DMS79 treated with DMSO at 0.1 percent for 48 hours (cell line): ENCODE measurements around the gene LRMDA.
A peak's percentile ranks its signal among the peaks of the same experiment; 100 is the strongest.
"Not testable (repeated sequence)": the region's sequence is repeated elsewhere in the genome, so short reads cannot be mapped to it uniquely, and the experiment has no call there.

Experiments
- DNase-seq: peaks from one replicate; lab custom pipeline; 2025; lab: John Stamatoyannopoulos, UW

The LRMDA gene

DNA sequence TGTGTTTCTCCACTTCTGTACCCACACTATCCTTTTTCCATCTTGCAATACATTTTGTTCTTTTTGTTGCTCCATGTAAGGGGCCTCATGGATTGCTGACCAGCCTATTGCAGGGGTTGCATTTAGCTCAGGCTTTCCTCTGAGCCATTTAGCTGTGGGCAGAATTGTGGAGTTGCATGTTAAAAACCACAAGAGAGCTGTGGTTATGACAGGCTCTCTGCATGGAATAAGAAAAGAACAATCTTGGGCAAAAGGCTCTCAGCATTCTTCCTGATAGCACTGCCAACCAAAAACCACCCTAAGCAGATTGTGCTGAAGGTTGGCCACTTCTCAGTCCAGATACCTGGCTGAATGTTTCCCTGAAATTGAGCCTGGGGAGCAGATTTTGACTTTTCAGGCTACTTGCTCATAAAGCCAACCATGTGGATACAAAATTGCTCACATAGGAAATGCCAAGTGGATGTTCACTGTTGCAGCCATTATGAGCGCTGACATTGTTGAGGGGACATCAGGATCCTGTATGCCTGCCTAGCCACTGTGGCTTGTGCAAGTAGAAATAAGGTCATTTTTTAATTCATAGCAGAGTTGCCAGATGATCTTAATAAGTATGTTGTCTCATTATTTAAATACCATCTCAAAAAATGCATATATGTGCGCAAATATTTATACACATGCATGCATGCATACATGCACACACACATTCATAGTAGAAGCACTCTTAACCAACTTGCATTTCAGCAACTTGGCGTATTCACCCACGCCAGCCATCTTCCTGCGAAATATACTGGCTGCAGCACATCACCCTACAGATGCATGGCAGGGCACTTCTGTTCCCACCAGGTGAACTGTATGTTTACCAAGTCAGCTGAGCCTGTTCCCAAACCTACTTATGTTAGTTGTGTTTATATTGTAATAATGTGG is 695.4 kb downstream of the LRMDA start:
- DNase-seq, result peak; percentile 34

DNA sequence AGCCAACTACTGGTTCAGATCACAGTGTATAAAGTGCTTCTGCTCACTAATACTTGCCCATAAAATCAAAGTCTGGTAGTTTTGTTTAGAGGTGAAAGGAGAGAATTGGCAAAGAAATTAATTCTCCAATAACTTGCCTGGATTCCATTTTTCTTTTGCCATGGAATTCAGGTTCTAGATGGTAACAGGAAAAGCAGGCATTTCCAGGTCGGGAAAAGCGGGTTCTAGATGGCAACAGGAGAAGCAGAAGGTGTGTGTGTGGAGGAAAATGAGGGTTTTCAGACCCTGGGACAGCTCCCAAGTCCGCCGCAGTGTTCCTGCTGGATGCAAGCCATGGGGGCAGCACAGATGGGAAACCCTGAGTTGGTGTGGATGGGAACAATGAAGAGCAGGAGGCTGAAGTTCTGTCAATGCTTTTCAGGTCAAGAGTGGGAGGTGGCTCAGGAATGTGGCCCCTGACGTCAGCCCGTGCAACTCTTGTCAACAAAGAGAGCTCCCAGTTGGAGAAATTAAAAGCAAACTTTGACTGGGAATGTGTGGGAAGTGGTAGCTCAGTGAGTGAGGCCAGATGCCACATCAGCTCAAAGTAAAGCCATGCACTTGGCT is 696.7 kb downstream of the LRMDA start:
- no peak for DNase-seq

DNA sequence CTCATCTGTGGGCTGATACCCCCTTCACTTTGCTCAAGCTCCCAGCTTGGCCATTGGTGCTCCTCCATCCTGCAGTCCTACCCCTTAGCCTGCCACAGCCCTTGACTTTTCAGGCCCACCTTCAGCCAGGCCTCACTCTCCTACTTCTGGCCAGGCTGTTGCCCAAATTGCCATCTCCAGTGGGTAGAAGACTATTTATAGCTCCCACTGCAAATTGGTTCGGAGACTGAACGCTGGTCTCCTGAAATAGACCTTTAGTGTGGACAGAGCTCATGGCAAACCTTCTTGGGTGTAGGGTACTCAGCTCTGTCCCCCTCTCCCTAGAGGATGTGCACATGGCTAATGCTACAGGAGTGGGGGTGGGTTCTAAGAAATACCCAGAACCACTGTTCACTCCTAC is 697.8 kb downstream of the LRMDA start:
- DNase-seq, result no peak

DNA sequence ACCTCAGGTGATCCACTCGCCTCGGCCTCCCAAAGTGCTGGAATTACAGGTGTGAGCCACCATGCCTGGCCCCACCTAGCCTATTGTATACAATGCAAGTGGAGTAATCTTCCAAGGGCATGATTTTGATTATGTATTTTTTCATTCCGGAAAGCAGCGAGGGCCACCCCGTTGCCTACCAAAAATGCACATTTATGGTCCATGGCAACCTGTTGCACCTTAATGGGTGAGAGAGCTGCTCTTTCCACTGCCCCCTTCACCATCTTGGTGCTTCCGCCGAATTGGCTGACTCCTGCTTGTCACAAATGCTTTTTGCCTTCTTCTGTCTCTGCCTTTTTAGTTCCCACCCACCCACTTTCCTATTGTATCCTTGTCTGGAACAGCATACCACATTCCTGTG is 699.5 kb downstream of the LRMDA start:
- no peak for DNase-seq

DNA sequence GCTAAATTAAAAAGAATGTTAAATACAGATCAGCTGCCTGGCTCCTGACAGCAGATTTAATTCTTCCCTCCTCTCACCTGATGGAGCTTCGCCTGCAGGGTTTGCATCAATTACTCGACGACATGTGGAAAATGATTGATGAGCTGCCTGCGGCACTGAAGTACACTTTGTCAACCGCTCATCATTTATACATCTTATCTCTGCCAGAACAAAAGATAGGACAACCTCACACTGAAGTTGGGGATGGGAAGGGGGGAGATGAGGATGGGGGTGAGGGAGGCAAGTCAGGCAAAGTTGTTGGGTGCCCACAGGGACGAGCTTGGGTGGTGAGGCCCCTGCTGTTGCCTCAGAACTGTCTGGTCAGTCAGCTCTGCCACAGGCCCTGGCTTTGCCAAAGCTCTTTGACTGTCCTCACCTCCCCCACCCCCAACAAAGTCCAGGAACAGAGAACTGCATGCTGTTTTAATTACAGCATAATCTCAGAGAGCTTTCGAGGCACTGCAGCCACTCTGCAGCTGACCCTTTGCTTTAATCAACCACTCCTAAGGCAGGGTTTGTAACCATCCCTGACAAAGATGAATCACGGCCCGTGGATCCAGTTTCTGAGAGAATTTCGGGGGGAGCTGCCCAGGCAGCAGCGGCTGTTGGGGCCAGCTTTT is 702.3 kb downstream of the LRMDA start:
- no peak for DNase-seq

DNA sequence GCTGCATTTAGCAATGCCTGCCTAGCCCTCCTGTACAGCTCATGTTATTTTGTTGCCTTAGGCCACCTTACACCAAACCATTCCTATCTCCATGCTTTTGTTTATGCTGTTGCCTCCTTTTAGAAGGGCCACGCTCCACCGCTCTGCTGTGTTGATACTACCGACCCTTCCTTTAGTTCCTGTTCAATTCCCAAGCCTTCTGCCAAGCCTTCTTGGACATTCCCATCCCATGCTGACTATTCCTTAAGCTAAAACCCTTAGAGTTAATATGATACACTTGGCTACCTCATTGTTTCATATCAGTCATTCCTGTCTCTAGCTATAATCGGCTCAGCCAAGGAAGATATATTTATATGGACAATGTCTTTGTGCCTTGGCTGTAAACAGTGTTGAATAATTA is 705.5 kb downstream of the LRMDA start:
- DNase-seq, result no peak

DNA sequence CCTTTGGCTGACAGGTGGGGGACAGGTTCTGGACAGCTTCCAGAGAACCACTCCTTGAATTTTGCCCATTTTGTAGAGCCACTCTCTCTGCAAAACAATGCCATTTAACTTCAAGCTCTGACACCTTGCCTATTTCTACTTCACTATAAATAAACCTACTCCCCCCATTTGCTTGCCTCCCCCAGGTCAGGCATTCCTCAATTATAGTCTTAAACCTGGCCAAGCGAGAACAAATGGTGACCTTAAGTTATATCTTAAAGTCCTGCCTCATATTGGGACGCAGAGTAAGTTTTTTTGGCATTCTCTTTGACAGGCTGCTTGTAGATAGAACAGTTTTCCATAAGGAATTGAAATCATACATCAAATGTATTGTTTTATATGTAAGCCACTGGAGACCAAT is 706.9 kb downstream of the LRMDA start:
- DNase-seq, result no peak

DNA sequence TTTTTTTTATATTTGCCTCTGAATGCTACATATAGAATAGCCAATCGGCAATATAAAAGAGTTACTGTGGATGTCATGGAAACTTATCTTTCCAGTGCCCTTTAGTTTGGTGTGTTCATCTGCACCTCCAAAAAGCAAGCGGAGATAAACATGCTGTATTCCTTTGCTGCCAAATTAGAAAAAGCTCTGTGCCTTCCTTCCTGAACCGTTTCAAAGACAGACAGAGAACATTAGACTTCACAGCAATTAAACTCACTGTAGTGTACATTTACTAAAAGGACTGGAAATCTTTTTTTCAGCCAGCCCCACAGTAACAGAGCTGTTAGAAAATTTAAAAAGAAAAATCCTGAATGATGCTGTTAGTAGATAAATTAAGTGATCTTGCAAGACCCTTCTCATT is 707.5 kb downstream of the LRMDA start:
- DNase-seq, result no peak

DNA sequence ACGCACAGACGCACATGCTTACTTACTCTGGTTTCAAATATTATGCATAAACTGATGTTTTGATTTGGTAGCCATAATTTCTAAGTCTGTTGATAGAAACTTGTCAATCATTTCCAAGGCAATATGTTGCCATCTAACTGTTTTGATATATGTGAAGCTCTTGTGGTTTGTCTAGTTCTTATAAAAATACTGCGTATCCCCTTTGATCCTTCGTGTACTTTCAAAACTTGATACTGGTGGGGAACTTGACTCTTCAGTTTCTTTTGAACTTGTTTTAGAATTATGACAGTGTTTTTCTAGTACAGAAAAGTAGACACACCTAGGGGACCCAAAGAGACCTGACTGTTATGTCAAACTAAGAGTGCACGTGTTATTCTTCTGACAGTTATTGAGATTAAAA is 708.0 kb downstream of the LRMDA start:
- no peak for DNase-seq

DNA sequence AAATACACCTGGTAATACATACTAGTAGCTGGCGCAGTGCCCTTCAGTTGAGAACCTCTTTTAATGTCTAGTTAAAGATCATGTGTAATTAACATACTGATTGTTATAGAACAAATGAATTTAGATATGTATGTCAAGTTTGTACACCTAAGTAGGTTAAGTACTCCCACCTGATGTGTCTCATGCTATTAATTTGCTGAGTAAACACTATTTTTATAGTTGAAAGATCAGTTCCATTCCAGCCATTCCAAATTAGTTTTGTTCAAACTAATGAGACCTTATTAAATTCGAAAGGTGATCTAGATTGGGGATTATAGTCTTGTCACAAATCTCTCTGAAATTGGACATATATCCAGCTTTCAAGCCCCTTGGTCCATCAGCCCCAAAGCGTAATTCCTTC is 710.0 kb downstream of the LRMDA start:
- DNase-seq, result no peak

DNA sequence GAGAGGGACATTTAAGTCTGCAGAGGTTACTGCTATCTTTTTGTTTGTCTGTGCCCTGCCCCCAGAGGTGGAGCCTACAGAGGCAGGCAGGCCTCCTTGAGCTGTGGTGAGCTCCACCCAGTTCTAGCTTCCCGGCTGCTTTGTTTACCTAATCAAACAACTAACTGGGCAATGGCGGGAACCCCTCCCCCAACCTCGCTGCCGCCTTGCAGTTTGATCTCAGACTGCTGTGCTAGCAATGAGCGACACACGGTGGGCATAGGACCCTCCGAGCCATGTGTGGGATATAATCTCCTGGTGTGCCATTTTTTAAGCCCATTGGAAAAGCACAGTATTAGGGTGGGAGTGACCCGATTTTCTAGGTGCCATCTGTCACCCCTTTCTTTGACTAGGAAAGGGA is 716.8 kb downstream of the LRMDA start:
- DNase-seq, result not testable (repeated sequence)

DNA sequence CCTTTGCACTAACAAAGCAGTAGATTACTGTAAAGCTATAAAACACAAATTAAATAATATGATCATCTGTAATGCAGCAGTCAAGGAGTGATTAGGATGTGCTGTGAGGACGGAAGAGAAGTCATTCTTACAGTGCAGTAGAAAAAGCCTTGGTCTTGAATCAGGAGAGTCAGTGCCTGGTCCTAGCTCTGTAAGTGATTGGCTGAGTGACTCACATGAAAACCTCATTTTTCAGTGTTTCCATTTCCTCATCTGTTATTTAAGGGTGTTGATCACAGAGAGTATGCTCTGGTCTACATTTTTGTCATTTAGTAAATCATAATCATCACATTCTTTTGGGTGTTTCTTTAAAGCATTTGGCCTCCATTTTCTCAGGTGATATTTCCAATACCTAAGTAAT is 717.8 kb downstream of the LRMDA start:
- no peak for DNase-seq

DNA sequence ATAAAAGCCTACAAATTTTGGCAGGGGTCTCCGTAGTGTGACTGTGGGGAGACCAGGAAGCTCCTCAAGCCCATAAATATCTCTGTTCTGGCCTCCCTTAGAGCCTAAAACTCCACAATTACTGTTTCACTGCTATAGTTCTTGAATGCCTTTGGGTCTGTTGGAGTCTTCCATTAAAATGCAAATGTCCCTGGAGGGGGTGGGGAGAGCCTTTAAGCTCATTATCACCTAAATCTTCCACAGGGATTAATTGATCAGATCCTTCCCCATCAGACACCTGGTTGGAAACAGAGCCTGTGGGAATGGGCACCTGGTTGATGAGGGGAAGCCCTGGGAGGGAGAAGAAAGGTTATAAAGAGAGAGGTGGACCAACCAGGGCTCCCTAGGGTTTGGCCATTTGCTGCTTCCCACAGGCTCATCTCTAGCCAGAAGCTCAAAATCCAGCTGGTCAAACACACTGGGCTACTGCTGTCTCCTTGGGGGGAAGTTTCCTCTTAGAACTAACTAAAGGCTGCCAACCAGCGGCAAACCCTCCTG is 718.2 kb downstream of the LRMDA start:
- no peak for DNase-seq

DNA sequence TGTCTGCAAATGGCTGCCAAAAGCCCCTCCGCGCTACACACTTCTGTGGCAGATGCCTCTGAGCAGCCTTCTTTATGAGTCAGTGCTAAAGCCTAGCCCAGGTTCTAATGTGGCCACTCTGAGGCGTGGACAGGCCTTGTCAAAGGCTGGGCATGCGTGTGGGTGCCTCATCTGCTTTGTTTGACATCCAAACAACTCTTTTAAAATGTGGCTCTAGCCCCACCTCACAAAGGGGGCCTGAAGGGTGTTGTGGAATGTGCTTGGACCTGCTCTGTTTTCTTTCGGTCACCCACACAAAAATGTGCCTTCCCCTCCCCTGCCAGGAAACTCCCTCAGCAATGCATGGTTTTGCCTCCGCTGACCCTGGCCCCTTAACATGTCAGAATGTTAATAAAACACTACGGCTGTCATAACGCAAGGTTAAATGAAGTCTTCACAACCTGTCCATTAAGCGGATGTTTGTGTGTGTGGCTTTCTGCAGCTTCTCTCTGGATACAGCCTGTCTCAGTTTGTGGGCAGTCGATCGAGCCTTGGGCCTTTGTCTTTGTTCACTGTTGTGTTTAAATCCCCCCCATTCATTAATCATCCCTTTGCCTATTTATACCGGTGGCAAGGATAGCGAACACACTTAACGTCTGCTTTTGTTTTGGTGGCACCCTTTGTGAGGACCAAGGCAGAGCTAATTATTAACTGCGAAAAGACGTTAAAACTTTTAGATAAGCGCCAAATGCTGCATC is 718.9 kb downstream of the LRMDA start:
- DNase-seq, result no peak

DNA sequence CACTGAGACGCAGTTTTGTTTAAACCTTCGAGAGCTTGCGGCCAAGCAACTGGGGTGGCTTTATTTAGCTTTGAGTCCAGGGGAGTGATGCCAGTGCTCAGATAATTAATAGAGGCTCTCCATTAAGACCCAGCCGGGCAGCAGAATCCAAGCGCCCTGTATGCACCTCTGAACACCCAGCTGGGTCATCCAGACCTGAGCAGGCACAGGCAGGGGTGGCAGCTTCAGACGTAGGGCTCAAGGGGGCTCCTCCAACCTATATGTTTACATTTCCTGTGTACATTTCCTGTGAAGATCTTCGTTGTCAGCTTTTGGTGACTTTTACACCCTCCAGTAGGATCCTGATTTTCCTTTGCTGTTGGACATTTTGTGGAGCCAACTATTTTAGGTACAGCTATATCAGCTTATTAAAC is 719.5 kb downstream of the LRMDA start:
- DNase-seq, result no peak

DNA sequence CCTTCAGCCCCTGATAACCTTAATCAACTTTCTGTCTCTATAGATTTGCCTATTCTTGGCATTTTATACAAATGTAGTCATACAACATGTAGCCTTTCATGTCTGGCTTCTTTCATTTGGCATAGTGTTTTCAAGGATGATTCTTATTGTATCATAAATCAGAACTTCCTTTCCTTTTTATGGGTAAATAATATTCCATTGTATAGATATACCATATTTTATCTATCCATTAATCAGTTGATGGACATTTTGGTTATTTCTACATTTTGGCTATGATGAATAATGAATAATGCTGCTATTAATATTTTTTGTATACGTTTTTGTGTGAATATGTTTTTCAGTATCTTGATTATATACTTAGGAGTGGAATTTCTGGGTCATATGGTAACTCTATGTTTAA is 720.8 kb downstream of the LRMDA start:
- no peak for DNase-seq

DNA sequence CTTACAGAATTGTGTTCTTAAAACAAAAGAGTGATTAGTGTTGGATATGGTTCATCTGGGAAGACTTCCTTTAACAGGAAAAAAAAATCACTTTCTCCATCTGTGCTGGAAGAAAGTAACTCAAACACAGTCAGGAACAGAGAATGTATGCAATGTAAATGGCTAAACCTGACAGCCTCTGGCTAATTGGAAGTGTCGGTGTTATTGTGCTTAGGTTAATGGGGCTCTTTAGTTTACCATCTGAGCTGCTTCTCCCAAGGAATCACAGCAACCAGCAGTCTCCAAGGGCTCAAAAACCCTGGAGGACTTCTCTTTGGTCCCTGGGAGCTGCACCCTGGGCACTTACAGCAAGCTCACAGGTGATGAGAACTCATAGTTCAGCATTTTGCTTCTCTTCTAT is 724.5 kb downstream of the LRMDA start:
- no peak for DNase-seq

DNA sequence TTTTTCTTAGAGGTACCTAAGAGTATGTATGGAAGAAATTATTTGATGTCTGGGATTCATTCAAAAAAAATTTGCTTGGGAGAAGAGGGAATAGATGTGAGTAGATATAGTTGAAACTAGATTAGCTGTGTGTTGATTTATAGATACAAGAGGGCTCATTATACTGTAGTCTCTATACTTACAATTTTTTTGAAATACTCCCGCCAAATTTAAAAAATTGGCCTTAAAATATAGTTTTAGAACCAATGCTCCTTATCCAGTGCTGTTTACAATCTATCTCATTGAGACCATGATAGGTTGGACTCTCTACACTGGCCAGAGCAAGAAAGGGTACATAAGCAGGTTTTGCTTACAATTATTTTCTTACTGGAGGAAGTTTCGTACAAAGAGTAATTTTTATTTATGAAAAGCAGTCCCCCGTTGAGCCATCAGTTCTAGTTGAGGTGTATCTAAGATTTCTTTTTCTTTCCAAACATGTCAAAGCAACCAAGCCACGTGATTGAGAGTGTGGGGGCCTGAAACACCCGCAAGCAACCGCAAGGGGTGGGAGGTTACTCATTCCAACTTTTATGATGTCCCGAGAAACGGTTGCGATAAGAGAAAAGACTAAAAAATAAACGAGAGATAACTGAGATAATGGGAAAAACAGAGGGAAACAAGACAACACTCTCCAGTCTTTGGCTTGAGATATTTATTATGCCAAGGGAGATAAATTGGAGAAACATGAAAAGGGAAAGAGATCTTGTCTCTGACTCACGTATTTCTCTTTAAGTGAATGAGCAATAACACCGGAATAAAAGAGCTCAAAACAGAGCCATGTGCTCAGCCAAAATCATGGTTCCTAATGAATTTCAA is 729.2 kb downstream of the LRMDA start:
- DNase-seq, result no peak

DNA sequence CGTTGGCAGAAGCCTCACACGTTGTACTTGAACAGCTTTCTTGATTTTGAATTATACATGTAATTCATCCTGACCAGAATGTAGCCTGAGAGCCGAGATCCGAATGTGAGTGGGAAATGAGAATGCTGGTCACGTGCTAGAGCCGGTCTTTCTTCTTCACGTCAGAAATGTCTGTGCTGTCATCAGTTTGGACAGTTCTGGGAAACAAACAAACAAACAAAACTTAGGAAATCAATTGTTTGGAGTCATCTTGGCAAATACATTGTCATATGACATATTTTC is 729.8 kb downstream of the LRMDA start:
- no peak for DNase-seq

DNA sequence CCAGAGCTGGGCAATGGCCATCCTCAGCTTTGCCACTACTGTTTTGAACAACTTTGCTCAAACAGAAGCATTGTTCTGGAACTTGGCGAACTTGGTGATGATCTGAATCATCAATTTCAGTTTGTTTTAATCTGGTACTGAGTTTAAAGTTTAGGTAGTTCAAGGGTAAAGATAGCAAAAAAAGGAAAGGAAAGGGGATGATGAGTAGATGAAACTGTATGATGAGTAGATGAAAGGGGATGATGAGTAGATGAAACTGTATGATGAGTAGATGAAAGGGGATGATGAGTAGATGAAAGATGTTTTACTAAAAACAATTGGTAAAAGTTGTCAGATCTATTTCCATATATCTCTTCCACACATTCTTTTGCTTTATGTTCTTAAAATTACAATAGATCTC is 737.0 kb downstream of the LRMDA start:
- no peak for DNase-seq

DNA sequence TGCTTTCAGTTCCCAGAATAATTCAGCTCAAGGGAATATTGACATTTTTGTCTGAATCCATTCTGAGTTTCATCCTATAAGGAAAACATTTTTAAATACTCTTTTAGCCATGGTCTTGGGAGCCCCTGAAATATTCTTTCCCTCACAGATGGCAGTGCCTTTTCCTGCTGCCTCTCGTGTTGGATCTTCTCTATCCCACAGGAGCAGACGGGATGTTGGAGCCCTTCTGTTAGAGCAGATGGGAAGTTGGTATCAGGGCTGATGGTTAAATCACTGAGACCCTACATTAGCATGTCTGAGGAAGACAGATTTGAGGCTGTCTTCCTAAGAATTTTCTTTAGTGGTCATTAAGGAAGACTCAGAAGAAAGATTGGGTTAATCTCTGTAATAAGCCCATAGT is 737.8 kb downstream of the LRMDA start:
- no peak for DNase-seq

DNA sequence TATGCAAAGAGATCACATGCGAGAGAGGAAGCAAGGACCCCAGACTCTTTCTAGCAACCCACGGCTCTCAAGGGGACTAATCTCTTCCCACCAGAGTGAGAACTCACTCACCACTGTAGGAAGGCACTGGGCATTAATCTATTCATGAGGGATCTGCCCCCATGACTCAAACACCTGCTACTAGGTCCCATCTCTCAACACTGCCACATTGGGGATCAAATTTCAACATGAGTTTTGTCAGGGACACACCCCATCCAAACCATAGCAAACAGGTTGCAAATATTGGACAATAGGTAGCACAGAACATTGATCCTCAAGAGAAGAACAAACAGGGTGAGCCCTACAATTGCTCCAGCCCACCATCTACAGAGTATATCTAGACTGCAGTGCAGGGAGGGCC is 740.6 kb downstream of the LRMDA start:
- DNase-seq, result no peak
